Loucy (cell line): ENCODE data around the gene GTPBP2.

Experiments used
- H2AFZ ChIP-seq: fragments of 200-600 bp; sonication (generic); 2 replicates; pipeline ENCODE4 v1.6.0; 2016; ENCODE audit warnings: antibody characterized with exemption, mild to moderate bottlenecking, low read length, moderate library complexity
- H3F3A ChIP-seq: fragments of 200-600 bp; 2 replicates; pipeline ENCODE4 v1.6.0; 2016; ENCODE audit warnings: antibody characterized with exemption, low read depth, mild to moderate bottlenecking
- H3K27me3 ChIP-seq: fragments of 200-600 bp; sonication (generic); 2 replicates; pipeline ENCODE4 v1.6.1; 2014; ENCODE audit warnings: low read length, mild to moderate bottlenecking; ENCODE audit not compliant: insufficient read depth, poor library complexity, severe bottlenecking
- H3K36me3 ChIP-seq: fragments of 200-600 bp; sonication (generic); 2 replicates; pipeline ENCODE4 v1.6.1; 2016; ENCODE audit warnings: low read length; ENCODE audit not compliant: insufficient read depth
- H3K4me1 ChIP-seq: fragments of 200-600 bp; sonication (generic); 2 replicates; pipeline ENCODE4 v1.5.1; 2014; ENCODE audit warnings: low read length, mild to moderate bottlenecking; ENCODE audit not compliant: insufficient read depth, poor library complexity, severe bottlenecking
- H3K4me2 ChIP-seq: fragments of 200-600 bp; sonication (generic); 2 replicates; pipeline ENCODE4 v1.6.0; 2014; ENCODE audit warnings: antibody characterized with exemption, low read length, low read depth, mild to moderate bottlenecking; ENCODE audit not compliant: poor library complexity, severe bottlenecking
- H3K4me3 ChIP-seq: fragments of 200-600 bp; sonication (generic); 2 replicates; pipeline ENCODE4 v1.5.1; 2014; ENCODE audit warnings: low read length, mild to moderate bottlenecking, mixed read lengths; ENCODE audit not compliant: poor library complexity, severe bottlenecking
- H3K79me2 ChIP-seq: fragments of 200-600 bp; sonication (generic); 2 replicates; pipeline ENCODE4 v1.6.1; 2014; ENCODE audit warnings: low read length; ENCODE audit not compliant: insufficient read depth
- H3K9ac ChIP-seq: fragments of 200-600 bp; sonication (generic); 2 replicates; pipeline ENCODE4 v1.6.0; 2014; ENCODE audit warnings: mild to moderate bottlenecking, low read depth, low read length, moderate library complexity; ENCODE audit not compliant: poor library complexity, severe bottlenecking
- H3K9me2 ChIP-seq: fragments of 200-600 bp; sonication (generic); replicated peaks from 2 replicates; pipeline ENCODE4 v1.6.1; 2016; ENCODE audit warnings: low read depth, low read length, mixed read lengths
- H3K9me3 ChIP-seq: fragments of 200-600 bp; sonication (generic); 2 replicates; pipeline ENCODE4 v1.6.1; 2014; ENCODE audit warnings: mild to moderate bottlenecking, antibody characterized with exemption, low read length, low read depth; ENCODE audit not compliant: insufficient read depth
- H4K20me1 ChIP-seq: fragments of 200-600 bp; sonication (generic); 2 replicates; pipeline ENCODE4 v1.6.0; 2014; ENCODE audit warnings: antibody characterized with exemption, low read length, mild to moderate bottlenecking; ENCODE audit not compliant: insufficient read depth, poor library complexity, severe bottlenecking
- EZH2phosphoT487 ChIP-seq: fragments of 200-600 bp; IDR thresholded peaks from 2 replicates; pipeline ENCODE4 v1.6.1; 2018; ENCODE audit warnings: antibody characterized with exemption, mild to moderate bottlenecking, moderate library complexity, borderline replicate concordance
- TF ChIP-seq, protein P1 (sequence below): fragments of 200-600 bp; sonication (generic); conservative IDR thresholded peaks from 2 replicates; pipeline ENCODE4 v1.5.1; 2014; ENCODE audit warnings: mild to moderate bottlenecking, antibody characterized with exemption, low read length

GTPBP2 gene

DNA sequence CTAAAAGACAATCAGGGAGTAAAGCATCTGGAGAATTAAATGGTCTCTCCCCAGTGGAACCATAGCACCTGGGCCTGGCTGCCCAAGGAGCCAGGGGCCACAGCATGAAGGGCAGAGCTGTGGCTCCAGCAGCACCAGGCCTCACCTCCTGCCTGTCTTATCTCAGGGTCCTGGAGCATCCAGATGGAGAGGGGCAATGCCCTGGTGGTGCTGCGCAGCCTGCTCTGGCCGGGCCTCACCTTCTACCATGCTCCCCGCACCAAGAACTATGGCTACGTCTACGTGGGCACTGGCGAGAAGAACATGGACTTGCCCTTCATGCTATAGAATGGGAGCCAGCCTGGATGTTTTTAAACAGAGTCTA, 41.5 kb upstream of the GTPBP2 start:
- no peak overlapping the region for H2AFZ ChIP-seq
- H3K36me3 ChIP-seq = peaks cover 46% of the 10 kb centered on the region; the same call in 1 of the 2 replicates
- no peaks in the 10 kb centered on the region for H3K9me3 ChIP-seq
- H3K4me1 ChIP-seq = peaks cover 3% of the 10 kb centered on the region
- H3F3A ChIP-seq = no peaks in the 10 kb centered on the region
- H3K4me3 ChIP-seq = no peak overlapping the region
- no peaks in the 10 kb centered on the region for H3K79me2 ChIP-seq
- no peaks in the 10 kb centered on the region for H3K9me2 ChIP-seq
- TF ChIP-seq EZH2phosphoT487 = no peak
- TF ChIP-seq, protein P1, sequence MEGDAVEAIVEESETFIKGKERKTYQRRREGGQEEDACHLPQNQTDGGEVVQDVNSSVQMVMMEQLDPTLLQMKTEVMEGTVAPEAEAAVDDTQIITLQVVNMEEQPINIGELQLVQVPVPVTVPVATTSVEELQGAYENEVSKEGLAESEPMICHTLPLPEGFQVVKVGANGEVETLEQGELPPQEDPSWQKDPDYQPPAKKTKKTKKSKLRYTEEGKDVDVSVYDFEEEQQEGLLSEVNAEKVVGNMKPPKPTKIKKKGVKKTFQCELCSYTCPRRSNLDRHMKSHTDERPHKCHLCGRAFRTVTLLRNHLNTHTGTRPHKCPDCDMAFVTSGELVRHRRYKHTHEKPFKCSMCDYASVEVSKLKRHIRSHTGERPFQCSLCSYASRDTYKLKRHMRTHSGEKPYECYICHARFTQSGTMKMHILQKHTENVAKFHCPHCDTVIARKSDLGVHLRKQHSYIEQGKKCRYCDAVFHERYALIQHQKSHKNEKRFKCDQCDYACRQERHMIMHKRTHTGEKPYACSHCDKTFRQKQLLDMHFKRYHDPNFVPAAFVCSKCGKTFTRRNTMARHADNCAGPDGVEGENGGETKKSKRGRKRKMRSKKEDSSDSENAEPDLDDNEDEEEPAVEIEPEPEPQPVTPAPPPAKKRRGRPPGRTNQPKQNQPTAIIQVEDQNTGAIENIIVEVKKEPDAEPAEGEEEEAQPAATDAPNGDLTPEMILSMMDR = no peak
- H3K9ac ChIP-seq = no peak overlapping the region
- no peak overlapping the region for H3K4me2 ChIP-seq
- H3K27me3 ChIP-seq = no peaks in the 10 kb centered on the region
- H4K20me1 ChIP-seq = no peaks in the 10 kb centered on the region

DNA sequence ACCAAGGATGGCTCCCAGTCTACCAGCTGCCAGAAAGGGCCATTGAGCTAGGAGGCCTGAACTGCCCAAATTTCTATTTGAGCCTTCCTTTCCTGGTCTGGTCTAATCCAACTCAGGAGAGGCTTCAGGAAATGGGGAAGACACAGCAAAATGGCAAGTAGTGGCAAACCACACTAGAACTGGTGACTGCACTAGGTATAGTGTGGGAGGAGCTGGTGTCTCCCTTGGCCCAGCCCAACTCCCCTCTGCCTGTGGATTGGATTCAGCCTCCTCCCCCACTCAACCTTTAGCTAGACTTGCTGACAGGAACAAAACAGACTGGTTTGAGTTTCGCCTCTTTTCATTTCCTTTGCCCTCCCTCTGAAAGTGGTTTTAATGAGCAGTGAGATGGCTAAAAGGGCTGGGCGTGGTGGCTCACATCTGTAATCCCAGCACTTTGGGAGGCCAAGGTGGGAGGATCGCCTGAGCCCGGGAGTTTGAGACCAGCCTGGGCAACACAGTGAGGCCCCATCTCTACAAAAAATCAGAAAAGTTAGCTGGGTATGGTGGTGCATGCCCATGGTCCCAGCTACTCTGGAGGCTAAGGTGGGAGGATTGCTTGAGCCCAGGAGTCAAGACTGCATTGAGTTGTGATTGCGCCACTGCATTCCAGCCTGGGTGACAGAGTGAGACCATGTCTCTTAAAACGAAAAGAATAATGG, 41.0 kb upstream of the GTPBP2 start:
- no peak overlapping the region for H3K4me2 ChIP-seq
- H3K9me3 ChIP-seq = no peaks in the 10 kb centered on the region
- H2AFZ ChIP-seq = no peak overlapping the region
- H3K9me2 ChIP-seq = no peaks in the 10 kb centered on the region
- H3K36me3 ChIP-seq = peaks cover 40% of the 10 kb centered on the region; the same call in 1 of the 2 replicates
- H3K27me3 ChIP-seq = no peaks in the 10 kb centered on the region
- TF ChIP-seq EZH2phosphoT487 = no peak
- TF ChIP-seq, protein P1 = no peak
- H3F3A ChIP-seq = no peaks in the 10 kb centered on the region
- H3K9ac ChIP-seq = no peak overlapping the region
- H4K20me1 ChIP-seq = no peaks in the 10 kb centered on the region
- no peaks in the 10 kb centered on the region for H3K79me2 ChIP-seq
- H3K4me1 ChIP-seq = peaks cover 3% of the 10 kb centered on the region
- H3K4me3 ChIP-seq = no peak overlapping the region

DNA sequence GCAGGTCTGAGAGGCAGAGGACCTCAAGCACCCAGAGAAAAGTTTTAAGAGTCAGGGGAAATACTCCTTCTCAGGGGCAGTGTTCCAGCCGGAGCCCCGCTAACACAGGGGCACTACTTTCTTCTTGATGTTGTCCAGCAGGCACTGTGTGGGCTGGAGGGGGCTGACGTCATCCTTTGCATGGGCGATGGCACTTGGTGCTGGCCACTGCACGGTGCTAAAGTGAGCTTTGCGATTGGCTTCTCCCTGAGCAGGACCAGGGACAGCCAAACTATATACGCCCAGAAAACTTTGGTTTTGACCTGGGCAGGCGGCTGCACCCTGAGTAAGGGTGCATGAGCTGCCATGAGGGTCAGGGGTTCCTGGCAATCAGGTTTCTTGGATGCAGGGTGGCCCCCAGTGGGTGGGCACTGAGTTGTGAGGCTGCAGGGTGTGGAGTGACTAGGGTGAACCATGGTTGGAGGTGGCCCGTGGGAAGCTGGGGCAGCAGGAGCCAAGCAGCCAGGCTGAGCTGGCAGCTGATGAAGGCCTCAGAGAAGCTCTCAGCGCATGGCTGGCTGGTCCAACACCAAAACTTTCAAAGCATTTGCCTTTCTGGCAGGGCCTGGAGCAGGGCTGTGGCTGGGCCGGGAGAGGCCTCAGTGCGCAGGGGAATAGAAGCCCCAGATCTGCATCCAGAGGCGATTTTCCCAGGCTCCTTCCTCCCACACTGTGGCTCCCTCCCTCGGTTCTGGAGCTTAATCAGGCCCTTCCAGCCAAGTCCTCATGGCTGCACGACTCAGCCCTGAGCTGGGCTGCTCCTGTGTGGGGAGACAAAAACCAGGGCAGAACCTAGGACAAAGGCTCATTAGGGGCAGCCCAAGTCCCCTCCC, 40.2 kb upstream of the GTPBP2 start:
- H4K20me1 ChIP-seq = no peaks in the 10 kb centered on the region
- peaks cover 33% of the 10 kb centered on the region; the same call in 1 of the 2 replicates for H3K36me3 ChIP-seq
- no peaks in the 10 kb centered on the region for H3F3A ChIP-seq
- H3K27me3 ChIP-seq = no peaks in the 10 kb centered on the region
- H3K79me2 ChIP-seq = no peaks in the 10 kb centered on the region
- no peak overlapping the region for H3K4me3 ChIP-seq
- H2AFZ ChIP-seq = no peak overlapping the region
- no peak overlapping the region for H3K4me2 ChIP-seq
- no peaks in the 10 kb centered on the region for H3K9me2 ChIP-seq
- H3K4me1 ChIP-seq = peaks cover 3% of the 10 kb centered on the region
- TF ChIP-seq, protein P1 = no peak
- no peak for TF ChIP-seq EZH2phosphoT487
- no peak overlapping the region for H3K9ac ChIP-seq
- no peaks in the 10 kb centered on the region for H3K9me3 ChIP-seq
